Ovary (tissue), 3 donors: ENCODE results near the gene PBX1.

Source experiments
- EP300 ChIP-seq: sonication (generic); formaldehyde crosslinking; IDR thresholded peaks from one replicate; pipeline ENCODE4 v1.6.1; 2017; ENCODE audit warnings: antibody characterized with exemption
- POLR2A ChIP-seq: fragments of 450-650 bp; IDR thresholded peaks from one replicate; pipeline ENCODE4 v1.6.1; 2017; ENCODE audit warnings: antibody characterized with exemption, mild to moderate bottlenecking, moderate library complexity
- TF ChIP-seq, protein P1 (sequence below), 3 donors: fragments of 450-650 bp in 2 of 3; fragments of 200-600 bp in 1 of 3; IDR thresholded peaks; one replicate each; pipeline versions ENCODE4 v1.5.1 to v1.8.0; 2016 to 2022; ENCODE audit warnings: antibody characterized with exemption in 3 of 3, mild to moderate bottlenecking in 1 of 3
- donor health status: DM: no; HTN: no; CAD: no.

DNA sequence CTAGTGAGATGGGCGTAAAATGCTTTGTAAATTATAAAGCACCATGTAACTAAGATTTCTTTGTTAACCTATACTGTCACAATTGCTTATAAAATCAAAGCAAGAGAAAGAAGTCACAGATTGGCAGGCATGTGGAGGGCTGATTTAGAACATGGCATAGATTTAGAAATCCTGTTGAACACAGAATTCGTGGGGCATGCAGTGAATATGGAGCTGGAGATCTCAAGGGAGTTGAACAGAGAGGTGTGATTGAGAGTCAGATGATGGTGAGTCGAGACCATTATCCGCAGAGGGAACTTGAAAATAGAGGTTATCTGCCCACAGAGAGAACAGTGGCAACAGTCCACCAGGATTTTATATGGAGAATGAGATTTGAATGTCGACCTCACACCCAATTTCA is 27.6 kb downstream of the PBX1 start:
- TF ChIP-seq, protein P1, sequence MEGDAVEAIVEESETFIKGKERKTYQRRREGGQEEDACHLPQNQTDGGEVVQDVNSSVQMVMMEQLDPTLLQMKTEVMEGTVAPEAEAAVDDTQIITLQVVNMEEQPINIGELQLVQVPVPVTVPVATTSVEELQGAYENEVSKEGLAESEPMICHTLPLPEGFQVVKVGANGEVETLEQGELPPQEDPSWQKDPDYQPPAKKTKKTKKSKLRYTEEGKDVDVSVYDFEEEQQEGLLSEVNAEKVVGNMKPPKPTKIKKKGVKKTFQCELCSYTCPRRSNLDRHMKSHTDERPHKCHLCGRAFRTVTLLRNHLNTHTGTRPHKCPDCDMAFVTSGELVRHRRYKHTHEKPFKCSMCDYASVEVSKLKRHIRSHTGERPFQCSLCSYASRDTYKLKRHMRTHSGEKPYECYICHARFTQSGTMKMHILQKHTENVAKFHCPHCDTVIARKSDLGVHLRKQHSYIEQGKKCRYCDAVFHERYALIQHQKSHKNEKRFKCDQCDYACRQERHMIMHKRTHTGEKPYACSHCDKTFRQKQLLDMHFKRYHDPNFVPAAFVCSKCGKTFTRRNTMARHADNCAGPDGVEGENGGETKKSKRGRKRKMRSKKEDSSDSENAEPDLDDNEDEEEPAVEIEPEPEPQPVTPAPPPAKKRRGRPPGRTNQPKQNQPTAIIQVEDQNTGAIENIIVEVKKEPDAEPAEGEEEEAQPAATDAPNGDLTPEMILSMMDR (IDR thresholded peaks at IDR 0.05): no peak
- TF ChIP-seq EP300: no peak
- TF ChIP-seq POLR2A: no peak
